Immature natural killer cell (primary cell): ENCODE measurements around the gene NEK3. TPM values are rescaled to one million over a fixed set of nuclear protein-coding genes. Genes with fewer than 3 reads are reported as not detected.
"Not testable (repeated sequence)": the region's sequence is repeated elsewhere in the genome, so short reads cannot be mapped to it uniquely, and the experiment has no call there.

Source experiments
- DNase-seq, 3 donors: peaks; one replicate each; pipeline ENCODE4 v3.0.0; 2022; ENCODE audit warnings: mixed read lengths in 1 of 3
- H3K27ac Mint-ChIP-seq, 6 donors: one replicate each; pipeline ENCODE4 v1.8.0; 2020; ENCODE audit warnings: mixed read lengths in 6 of 6, mild to moderate bottlenecking in 5 of 6, inconsistent platforms in 4 of 6, moderate library complexity in 3 of 6
- H3K27me3 Mint-ChIP-seq, 3 donors: one replicate each; pipeline ENCODE4 v1.8.0; 2020 to 2021; ENCODE audit warnings: low read depth in 3 of 3, mild to moderate bottlenecking in 3 of 3, mixed read lengths in 3 of 3, moderate library complexity in 3 of 3, inconsistent platforms in 1 of 3
- H3K36me3 Mint-ChIP-seq, 3 donors: one replicate each; pipeline ENCODE4 v1.8.0; 2020; ENCODE audit warnings: mixed read lengths in 3 of 3, inconsistent platforms in 2 of 3, mild to moderate bottlenecking in 2 of 3
- H3K4me1 Mint-ChIP-seq, 2 donors: one replicate each; pipeline ENCODE4 v1.8.0; 2020; ENCODE audit warnings: inconsistent platforms in 2 of 2, mild to moderate bottlenecking in 2 of 2, mixed read lengths in 2 of 2, moderate library complexity in 1 of 2
- H3K4me3 Mint-ChIP-seq, 5 donors: one replicate each; pipeline ENCODE4 v1.8.0; 2020; ENCODE audit warnings: mild to moderate bottlenecking in 5 of 5, mixed read lengths in 5 of 5, inconsistent platforms in 3 of 5, moderate library complexity in 3 of 5
- H3K9me3 Mint-ChIP-seq, 6 donors: one replicate each; pipeline ENCODE4 v1.8.0; 2020; ENCODE audit warnings: mild to moderate bottlenecking in 6 of 6, mixed read lengths in 6 of 6, inconsistent platforms in 4 of 6, moderate library complexity in 3 of 6
- polyA plus RNA-seq, 3 donors: library from polyadenylated mRNA; unstranded; fragments of 300-500 nt; fragmentation: Illumina TruSeq; gene quantifications; one replicate each; pipeline ENCODE4 v1.2.3, GENCODE V29; 2021

The NEK3 gene
- polyA plus RNA-seq, 3 donors from 2014 or later, result 1.6 to 3.6 (median 3.2) TPM

GRCh38 chr13:52187029-52187423 is 27.6 kb upstream of the NEK3 start:
- H3K4me3 Mint-ChIP-seq, result peak overlapping the region; percentile 4 to 45 (median 18)
- H3K27me3 Mint-ChIP-seq, result no peaks in the 10 kb centered on the region
- peaks cover 0 to 9% (median 7%) of the 10 kb centered on the region in 3 donors for H3K36me3 Mint-ChIP-seq
- H3K4me1 Mint-ChIP-seq, result peaks cover 31 to 39% of the 10 kb centered on the region in 2 donors
- peak overlapping the region in 5 of 6 donors; percentile 13 to 75 (median 41) for H3K27ac Mint-ChIP-seq
- DNase-seq, result no peak
- no peaks in the 10 kb centered on the region for H3K9me3 Mint-ChIP-seq

DNA sequence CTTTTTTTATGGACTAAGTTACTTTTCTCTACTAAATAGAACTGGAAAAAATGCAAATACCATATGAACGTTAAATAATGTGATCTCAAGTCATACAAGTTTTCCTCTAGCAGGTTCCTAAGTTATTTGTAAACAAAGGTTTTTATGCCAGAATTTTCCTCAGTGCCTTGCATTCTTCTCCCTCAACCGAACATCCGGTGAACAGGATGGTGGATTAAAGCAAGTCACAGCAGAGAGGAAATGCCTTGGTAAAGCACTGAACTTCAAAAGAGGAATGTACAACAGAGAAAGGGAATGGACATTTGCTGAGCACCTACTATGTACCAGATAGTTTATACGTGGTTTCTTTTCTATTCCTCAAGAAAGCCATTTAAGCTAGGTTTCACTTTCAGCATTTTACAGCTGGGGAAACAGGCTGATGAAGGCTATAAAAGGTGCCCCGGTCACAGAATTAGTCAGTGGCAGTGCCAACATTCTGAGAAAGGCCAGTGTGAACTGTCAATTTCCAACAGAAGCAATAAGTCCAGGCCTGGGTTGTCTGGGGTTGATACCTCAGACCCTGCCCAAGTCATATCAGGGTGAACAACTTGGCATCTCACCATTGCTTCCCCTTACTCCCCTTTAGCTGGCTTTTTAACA is 22.0 kb upstream of the NEK3 start:
- not testable (repeated sequence) for H3K4me1 Mint-ChIP-seq, H3K27ac Mint-ChIP-seq, H3K27me3 Mint-ChIP-seq, H3K4me3 Mint-ChIP-seq, H3K9me3 Mint-ChIP-seq, DNase-seq
- peaks cover 15 to 28% (median 20%) of the 10 kb centered on the region in 3 donors for H3K36me3 Mint-ChIP-seq

- Mint-ChIP-seq H3K27ac (no peak overlapping the region), H3K4me3 (no peak overlapping the region), H3K27me3 (no peaks in the 10 kb centered on the region), H3K36me3 (peaks cover 17 to 27% (median 26%) of the 10 kb centered on the region in 3 donors), H3K9me3 (no peaks in the 10 kb centered on the region), H3K4me1 (no peaks in the 10 kb centered on the region)
- DNase-seq, result no peak
These were observed 20.5 kb upstream of the NEK3 start for GRCh38 chr13:52179925-52180324.

- Mint-ChIP-seq H3K27me3 (peaks cover 0 to 1% (median 0%) of the 10 kb centered on the region in 3 donors), H3K4me3 (no peak overlapping the region), H3K4me1 (no peaks in the 10 kb centered on the region), H3K36me3 (peaks cover 13 to 34% (median 29%) of the 10 kb centered on the region in 3 donors), H3K9me3 (no peaks in the 10 kb centered on the region), H3K27ac (no peak overlapping the region)
- no peak for DNase-seq
These were observed 17.9 kb upstream of the NEK3 start for GRCh38 chr13:52177276-52177675.

GRCh38 chr13:52173970-52174369 is 14.6 kb upstream of the NEK3 start:
- not testable (repeated sequence) for H3K4me1 Mint-ChIP-seq, H3K9me3 Mint-ChIP-seq, H3K27ac Mint-ChIP-seq, H3K4me3 Mint-ChIP-seq, H3K27me3 Mint-ChIP-seq, DNase-seq
- H3K36me3 Mint-ChIP-seq, result peaks cover 18 to 27% (median 25%) of the 10 kb centered on the region in 3 donors

DNA sequence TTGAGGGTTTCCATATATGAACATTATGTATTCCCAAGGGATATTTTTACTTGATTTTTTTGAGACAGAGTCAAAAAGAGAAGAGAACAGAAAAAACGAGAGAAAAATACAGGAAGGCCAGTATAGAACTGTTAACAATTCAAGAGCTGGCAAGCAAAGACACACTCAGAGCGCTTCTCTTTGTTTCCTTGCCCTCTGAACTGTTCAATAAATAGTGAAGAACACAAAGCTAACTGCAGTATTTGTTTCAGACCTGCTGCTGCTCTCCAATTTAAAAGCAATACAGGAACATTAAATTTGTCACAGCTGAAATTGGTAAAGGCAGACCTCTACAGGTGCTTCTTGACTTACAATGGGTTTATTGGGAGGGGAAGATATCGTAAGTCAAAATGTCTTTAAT is 14.0 kb upstream of the NEK3 start:
- Mint-ChIP-seq H3K9me3 (no peaks in the 10 kb centered on the region), H3K27me3 (peaks cover 0 to 1% (median 0%) of the 10 kb centered on the region in 3 donors), H3K4me3 (no peak overlapping the region), H3K36me3 (peaks cover 18 to 25% (median 24%) of the 10 kb centered on the region in 3 donors), H3K27ac (no peak overlapping the region), H3K4me1 (no peaks in the 10 kb centered on the region)
- no peak for DNase-seq

DNA sequence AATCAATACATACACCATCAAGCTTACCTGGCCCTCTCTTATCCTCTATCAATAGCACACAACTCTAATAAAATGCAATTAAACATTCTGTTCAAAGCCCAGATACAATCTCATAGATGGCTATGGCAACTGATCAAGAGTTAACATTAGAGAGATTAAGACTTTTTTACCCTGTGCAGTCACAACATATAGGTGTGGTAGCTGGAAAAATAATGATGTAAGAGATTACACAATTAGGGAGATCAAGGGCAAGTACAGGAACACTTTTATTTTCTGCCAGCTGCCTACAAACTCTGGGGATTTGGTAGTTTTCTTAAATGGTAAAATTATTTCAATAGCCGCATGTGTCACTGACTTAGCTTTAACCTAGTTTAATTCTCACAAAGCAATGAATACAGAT is 12.3 kb upstream of the NEK3 start:
- H3K4me3 Mint-ChIP-seq, H3K4me1 Mint-ChIP-seq: not testable (repeated sequence)
- peaks cover 16 to 25% (median 23%) of the 10 kb centered on the region in 3 donors for H3K36me3 Mint-ChIP-seq

DNA sequence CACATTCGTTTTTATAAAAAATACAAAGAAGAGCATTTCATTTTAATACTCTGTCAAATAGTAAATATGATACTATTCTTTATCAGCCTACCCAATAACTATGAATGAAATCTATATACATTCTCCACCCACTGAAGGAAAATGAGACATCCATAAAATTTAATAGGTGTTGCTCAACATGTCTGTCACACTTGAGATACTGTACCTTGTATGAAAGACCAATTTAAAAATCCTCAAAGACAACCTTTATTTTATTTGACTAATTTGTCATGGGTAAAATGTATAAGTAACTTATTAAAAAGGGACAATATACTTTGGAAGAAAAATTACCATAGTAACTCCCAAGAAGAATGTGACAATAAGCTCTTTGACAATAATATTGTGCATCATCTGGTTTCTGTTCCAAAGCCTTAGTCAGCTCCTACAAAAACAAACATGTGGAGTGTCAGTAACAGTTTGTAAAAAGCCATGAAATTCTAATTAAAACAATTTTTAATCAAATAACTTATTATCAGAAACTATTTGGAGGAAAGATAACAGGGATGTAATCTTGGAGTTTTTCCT is 11.5 kb upstream of the NEK3 start:
- H3K36me3 Mint-ChIP-seq, result peaks cover 16 to 25% (median 23%) of the 10 kb centered on the region in 3 donors
- not testable (repeated sequence) for H3K9me3 Mint-ChIP-seq, H3K27ac Mint-ChIP-seq

More for the DNA sequence above, 12.3 kb upstream of the NEK3 start:
- not testable (repeated sequence) for H3K9me3 Mint-ChIP-seq, DNase-seq, H3K27me3 Mint-ChIP-seq
- peak overlapping the region in 1 of 6 donors; percentile 28 for H3K27ac Mint-ChIP-seq

DNA sequence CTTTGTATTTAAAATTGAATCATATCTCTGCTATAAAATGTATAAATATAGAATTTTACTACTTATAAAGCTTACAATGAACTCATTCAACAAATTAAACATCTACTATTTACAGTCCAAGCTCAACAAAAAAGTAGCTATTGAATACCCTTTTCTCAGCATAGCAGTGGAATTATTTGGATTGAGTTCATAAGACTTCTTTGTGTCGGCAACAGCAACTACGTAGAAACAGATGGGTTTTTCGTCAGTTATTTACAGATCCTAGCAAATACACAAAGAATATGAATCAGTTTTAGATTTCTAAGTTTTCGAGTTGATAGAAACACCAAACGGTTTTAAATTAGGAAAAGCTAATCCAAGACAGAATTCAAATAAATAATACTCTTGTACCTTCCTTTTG is 10.4 kb upstream of the NEK3 start:
- no peak overlapping the region for H3K4me3 Mint-ChIP-seq
- H3K9me3 Mint-ChIP-seq, result no peaks in the 10 kb centered on the region
- H3K36me3 Mint-ChIP-seq, result peaks cover 11 to 24% (median 20%) of the 10 kb centered on the region in 3 donors
- H3K27me3 Mint-ChIP-seq, result peaks cover 0 to 1% (median 0%) of the 10 kb centered on the region in 3 donors
- no peak overlapping the region for H3K27ac Mint-ChIP-seq
- no peak for DNase-seq
- H3K4me1 Mint-ChIP-seq, result no peaks in the 10 kb centered on the region

More for the DNA sequence above, 11.5 kb upstream of the NEK3 start:
- not testable (repeated sequence) for H3K4me1 Mint-ChIP-seq, H3K27me3 Mint-ChIP-seq, DNase-seq, H3K4me3 Mint-ChIP-seq

GRCh38 chr13:52165411-52165810 is 6.0 kb upstream of the NEK3 start:
- no peak for DNase-seq
- Mint-ChIP-seq H3K9me3 (no peaks in the 10 kb centered on the region), H3K36me3 (peaks cover 6 to 16% (median 11%) of the 10 kb centered on the region in 3 donors), H3K4me3 (no peak overlapping the region), H3K27ac (no peak overlapping the region), H3K4me1 (peaks cover 7% of the 10 kb centered on the region in 2 donors), H3K27me3 (peaks cover 0 to 4% (median 2%) of the 10 kb centered on the region in 3 donors)

DNA sequence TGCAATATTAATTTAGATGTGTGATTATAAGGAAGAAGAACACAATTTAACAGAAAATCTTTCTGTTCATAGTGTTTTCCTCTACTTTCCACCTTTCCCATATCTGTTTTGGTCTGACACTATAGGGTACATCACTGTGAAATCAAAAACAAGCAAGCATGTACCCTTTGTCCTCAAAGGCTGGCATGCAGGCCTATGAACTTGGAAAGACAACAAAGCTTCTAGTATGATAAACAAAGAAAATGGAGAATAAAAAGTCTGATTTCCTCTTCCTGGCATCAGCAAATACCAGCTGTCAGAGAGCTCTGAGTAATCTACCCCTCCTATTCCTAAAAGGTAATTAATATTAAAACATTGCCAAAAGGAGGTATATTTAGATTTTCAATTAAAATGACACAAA is 5.6 kb upstream of the NEK3 start:
- Mint-ChIP-seq H3K9me3 (no peaks in the 10 kb centered on the region), H3K27ac (no peak overlapping the region), H3K27me3 (peaks cover 0 to 4% (median 2%) of the 10 kb centered on the region in 3 donors), H3K36me3 (peaks cover 6 to 16% (median 11%) of the 10 kb centered on the region in 3 donors), H3K4me3 (no peak overlapping the region), H3K4me1 (peaks cover 11% of the 10 kb centered on the region in 2 donors)
- no peak for DNase-seq

GRCh38 chr13:52163878-52164277 is 4.5 kb upstream of the NEK3 start:
- not testable (repeated sequence) for H3K9me3 Mint-ChIP-seq, DNase-seq, H3K4me3 Mint-ChIP-seq, H3K27ac Mint-ChIP-seq
- H3K27me3 Mint-ChIP-seq, result peaks cover 2 to 15% (median 2%) of the 10 kb centered on the region in 3 donors
- H3K4me1 Mint-ChIP-seq, result peaks cover 18 to 19% of the 10 kb centered on the region in 2 donors
- H3K36me3 Mint-ChIP-seq, result peaks cover 6 to 16% (median 11%) of the 10 kb centered on the region in 3 donors

DNA sequence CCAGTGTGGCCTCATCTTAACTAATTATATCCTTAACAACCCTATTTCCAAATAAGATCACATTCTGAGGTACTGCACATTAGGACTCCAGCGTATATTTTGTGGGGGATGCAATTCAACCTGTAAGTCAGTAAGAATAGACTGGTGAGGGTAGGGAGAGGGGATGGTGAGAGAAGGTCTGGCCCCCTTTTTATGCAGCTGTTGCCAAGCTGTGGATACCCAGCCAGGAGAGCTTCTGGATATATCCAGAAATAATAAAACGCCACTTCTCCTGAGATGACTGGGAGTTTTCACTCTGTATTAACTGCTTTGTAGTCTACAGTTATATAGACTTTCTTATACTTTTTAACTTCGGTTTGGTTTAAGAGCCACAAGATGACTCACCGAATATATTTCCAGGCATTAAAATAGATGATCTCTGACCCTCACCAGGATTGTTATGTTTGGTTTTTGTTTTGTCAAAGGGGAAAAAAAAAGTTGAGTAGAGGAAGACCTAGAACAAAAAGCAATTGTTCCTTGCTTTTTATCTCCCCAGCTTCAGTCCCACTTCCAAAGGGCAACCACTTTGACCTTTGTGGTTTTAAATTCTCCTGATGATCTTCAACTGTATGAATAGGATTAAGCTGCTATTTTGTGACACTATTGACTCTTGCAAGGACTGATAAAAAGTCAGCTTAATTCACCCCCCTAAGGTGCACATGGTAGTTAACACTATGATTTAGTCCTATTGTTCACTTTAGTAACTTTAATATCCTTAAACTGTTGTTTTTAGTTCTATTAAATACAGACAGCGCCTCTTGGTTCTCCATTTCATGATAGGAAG is 3.1 kb upstream of the NEK3 start:
- Mint-ChIP-seq H3K27ac (peak overlapping the region in 1 of 6 donors; percentile 14), H3K36me3 (peaks cover 3 to 11% (median 10%) of the 10 kb centered on the region in 3 donors), H3K4me3 (peak overlapping the region in 1 of 5 donors; percentile 11), H3K4me1 (peaks cover 25 to 29% of the 10 kb centered on the region in 2 donors), H3K27me3 (peaks cover 2 to 21% (median 7%) of the 10 kb centered on the region in 3 donors), H3K9me3 (no peaks in the 10 kb centered on the region)
- DNase-seq, result no peak

- no peak for DNase-seq
- Mint-ChIP-seq H3K27ac (no peak overlapping the region), H3K36me3 (peaks cover 0 to 8% (median 3%) of the 10 kb centered on the region in 3 donors), H3K27me3 (peaks cover 2 to 21% (median 7%) of the 10 kb centered on the region in 3 donors), H3K9me3 (peaks cover 0 to 2% (median 0%) of the 10 kb centered on the region in 6 donors), H3K4me1 (peaks cover 31 to 39% of the 10 kb centered on the region in 2 donors), H3K4me3 (peak overlapping the region in 1 of 5 donors; percentile 67)
These were observed 1.8 kb upstream of the NEK3 start for GRCh38 chr13:52161181-52161646.
